Thyroid gland (tissue), 4 donors: ENCODE measurements around the gene TNFRSF1A.

ENCODE experiments used
- CTCF ChIP-seq, 6 experiments: fragments of 200-600 bp in 3 of 6; fragments of 450-650 bp in 3 of 6; sonication (generic) in 3 of 6; IDR thresholded peaks; one replicate each; pipeline ENCODE4 v1.5.1; 2016 to 2019; ENCODE audit warnings: antibody characterized with exemption in 6 of 6, mild to moderate bottlenecking in 2 of 6, inconsistent platforms in 1 of 6, moderate library complexity in 1 of 6
- POLR2A ChIP-seq, 2 donors: fragments of 450-650 bp; IDR thresholded peaks; one replicate each; pipeline ENCODE4 v1.6.1; 2017; ENCODE audit warnings: antibody characterized with exemption in 2 of 2, mild to moderate bottlenecking in 2 of 2, moderate library complexity in 1 of 2

- TF ChIP-seq CTCF (IDR thresholded peaks at IDR 0.05) (no peak), POLR2A (IDR thresholded peaks at IDR 0.05) (no peak)
Measured at GRCh38 chr12:6384499-6385436, 42.9 kb upstream of the TNFRSF1A start.
